Nephron (organoid): ENCODE measurements around the gene LRRC49.

ENCODE experiments used
- H3K27ac Mint-ChIP-seq, 3 experiments: 2 replicates each; pipeline ENCODE4 v1.8.0; 2020; ENCODE audit warnings: mixed read lengths in 3 of 3, mild to moderate bottlenecking in 2 of 3, moderate library complexity in 1 of 3
- H3K27me3 Mint-ChIP-seq: 2 replicates; pipeline ENCODE4 v1.8.0; 2021; ENCODE audit warnings: low read depth, mild to moderate bottlenecking, moderate library complexity, mixed read lengths
- H3K36me3 Mint-ChIP-seq: 2 replicates; pipeline ENCODE4 v1.8.0; 2020; ENCODE audit warnings: low read depth, mixed read lengths
- H3K4me1 Mint-ChIP-seq: 2 replicates; pipeline ENCODE4 v1.8.0; 2020; ENCODE audit warnings: mixed read lengths
- H3K4me3 Mint-ChIP-seq, 3 experiments: 2 replicates each; pipeline ENCODE4 v1.8.0; 2020; ENCODE audit warnings: mild to moderate bottlenecking in 3 of 3, mixed read lengths in 3 of 3, moderate library complexity in 2 of 3
- H3K9me3 Mint-ChIP-seq: 2 replicates; pipeline ENCODE4 v1.8.0; 2020; ENCODE audit warnings: mixed read lengths
- TF ChIP-seq, protein P1 (sequence below), 3 experiments: fragments of 200-600 bp; sonication (generic); IDR thresholded peaks; one replicate each; pipeline ENCODE4 v1.5.0; 2021; ENCODE audit warnings: antibody characterized with exemption in 3 of 3; ENCODE audit not compliant: unreplicated experiment in 3 of 3

The LRRC49 gene

DNA sequence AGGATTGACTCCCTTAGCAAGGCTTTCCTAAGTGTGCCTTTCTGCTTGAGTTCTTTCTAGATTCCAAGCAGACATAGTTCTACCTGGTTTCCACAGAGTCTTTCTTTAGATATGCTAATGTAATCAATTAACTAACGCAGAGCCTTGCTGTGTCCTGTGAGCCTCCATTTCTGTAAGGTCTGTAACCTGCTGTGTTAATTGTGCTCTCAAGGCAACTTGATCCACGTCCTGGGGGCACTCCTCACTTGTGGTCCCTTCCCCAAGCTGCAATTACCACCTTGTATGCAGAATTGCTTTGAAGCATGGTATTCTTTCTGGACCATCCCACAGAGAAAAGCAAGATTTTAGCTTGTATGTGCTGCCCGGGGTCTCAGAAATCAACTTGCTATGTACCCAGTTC, 193.2 kb downstream of the LRRC49 start:
- H3K4me1 Mint-ChIP-seq, result peaks cover 10% of the 10 kb centered on the region
- no peaks in the 10 kb centered on the region for H3K36me3 Mint-ChIP-seq
- no peak overlapping the region for H3K4me3 Mint-ChIP-seq
- H3K27ac Mint-ChIP-seq, result peak overlapping the region in 1 of 3 experiments; percentile 13
- peaks cover 25% of the 10 kb centered on the region for H3K9me3 Mint-ChIP-seq
- TF ChIP-seq, protein P1, sequence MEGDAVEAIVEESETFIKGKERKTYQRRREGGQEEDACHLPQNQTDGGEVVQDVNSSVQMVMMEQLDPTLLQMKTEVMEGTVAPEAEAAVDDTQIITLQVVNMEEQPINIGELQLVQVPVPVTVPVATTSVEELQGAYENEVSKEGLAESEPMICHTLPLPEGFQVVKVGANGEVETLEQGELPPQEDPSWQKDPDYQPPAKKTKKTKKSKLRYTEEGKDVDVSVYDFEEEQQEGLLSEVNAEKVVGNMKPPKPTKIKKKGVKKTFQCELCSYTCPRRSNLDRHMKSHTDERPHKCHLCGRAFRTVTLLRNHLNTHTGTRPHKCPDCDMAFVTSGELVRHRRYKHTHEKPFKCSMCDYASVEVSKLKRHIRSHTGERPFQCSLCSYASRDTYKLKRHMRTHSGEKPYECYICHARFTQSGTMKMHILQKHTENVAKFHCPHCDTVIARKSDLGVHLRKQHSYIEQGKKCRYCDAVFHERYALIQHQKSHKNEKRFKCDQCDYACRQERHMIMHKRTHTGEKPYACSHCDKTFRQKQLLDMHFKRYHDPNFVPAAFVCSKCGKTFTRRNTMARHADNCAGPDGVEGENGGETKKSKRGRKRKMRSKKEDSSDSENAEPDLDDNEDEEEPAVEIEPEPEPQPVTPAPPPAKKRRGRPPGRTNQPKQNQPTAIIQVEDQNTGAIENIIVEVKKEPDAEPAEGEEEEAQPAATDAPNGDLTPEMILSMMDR (IDR thresholded peaks at IDR 0.05; ENCODE audit: unreplicated experiment in 3 of 3), result no peak
- peaks cover 8% of the 10 kb centered on the region for H3K27me3 Mint-ChIP-seq

DNA sequence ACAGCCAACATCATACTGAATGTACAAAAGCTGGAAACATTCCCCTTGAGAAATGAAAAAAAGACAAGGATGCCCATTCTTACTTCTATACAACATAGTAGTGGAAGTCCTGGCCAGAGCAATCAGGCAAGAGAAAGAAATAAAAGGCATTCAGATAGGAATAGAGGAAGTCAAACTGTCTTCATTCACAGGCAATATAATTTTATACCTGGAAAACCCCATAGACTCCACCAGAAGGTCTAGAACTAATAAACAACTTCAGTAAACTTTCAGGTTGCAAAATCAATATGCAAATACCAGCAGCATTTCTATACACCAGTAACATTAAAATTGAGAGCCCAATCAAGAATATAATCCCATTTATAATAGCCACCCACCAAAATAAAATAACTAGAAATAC, 195.5 kb downstream of the LRRC49 start:
- H3K27ac Mint-ChIP-seq, result no peak overlapping the region
- TF ChIP-seq, protein P1 (IDR thresholded peaks at IDR 0.05; ENCODE audit: unreplicated experiment in 3 of 3), result no peak
- peaks cover 25% of the 10 kb centered on the region for H3K9me3 Mint-ChIP-seq

DNA sequence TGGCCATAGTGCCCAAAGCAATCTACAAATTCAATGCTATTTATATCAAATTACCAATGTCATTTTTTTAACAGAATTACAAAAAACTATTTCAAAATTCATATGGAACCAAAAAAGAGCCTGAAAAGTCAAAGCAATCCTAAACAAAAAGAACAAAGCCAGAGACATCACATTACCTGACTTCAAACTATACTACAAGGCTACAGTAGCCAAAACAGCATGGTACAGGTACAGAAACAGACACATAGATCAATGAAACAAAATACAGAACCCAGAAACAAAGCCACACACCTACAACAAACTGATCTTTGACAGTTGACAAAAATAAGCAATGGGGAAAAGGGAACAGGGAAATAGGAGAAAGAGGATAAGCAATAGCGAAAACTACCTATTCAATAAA, 196.1 kb downstream of the LRRC49 start:
- Mint-ChIP-seq H3K4me1 (peaks cover 10% of the 10 kb centered on the region), H3K27me3 (peaks cover 10% of the 10 kb centered on the region), H3K4me3 (no peak overlapping the region), H3K9me3 (peaks cover 25% of the 10 kb centered on the region), H3K36me3 (no peaks in the 10 kb centered on the region), H3K27ac (no peak overlapping the region)
- TF ChIP-seq, protein P1 (IDR thresholded peaks at IDR 0.05; ENCODE audit: unreplicated experiment in 3 of 3), result no peak

More for the DNA sequence above, 195.5 kb downstream of the LRRC49 start:
- Mint-ChIP-seq H3K4me1 (peaks cover 10% of the 10 kb centered on the region), H3K36me3 (no peaks in the 10 kb centered on the region), H3K4me3 (no peak overlapping the region), H3K27me3 (peaks cover 8% of the 10 kb centered on the region)

DNA sequence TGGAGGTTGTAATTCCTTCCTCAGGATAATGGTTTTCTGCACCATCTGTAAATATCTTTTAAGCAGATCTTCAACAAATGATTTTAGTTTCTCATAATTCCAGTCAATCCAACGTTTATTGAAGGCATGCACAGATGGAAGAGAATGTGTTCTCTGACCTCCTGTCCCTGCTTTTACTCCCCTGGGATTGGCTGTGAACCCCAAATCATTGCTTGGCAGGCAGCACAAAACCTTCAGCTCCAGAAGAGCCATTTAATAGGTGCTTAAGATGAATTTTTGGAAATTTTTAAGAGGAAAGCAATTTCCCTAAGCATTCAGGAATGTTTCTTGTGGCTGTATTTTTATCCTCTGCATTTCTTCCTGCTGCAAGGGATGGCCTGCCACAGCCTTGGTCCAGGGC, 197.2 kb downstream of the LRRC49 start:
- Mint-ChIP-seq H3K27ac (no peak overlapping the region), H3K27me3 (peaks cover 8% of the 10 kb centered on the region), H3K4me1 (peaks cover 10% of the 10 kb centered on the region), H3K36me3 (no peaks in the 10 kb centered on the region), H3K4me3 (no peak overlapping the region), H3K9me3 (peaks cover 25% of the 10 kb centered on the region)
- TF ChIP-seq, protein P1 (IDR thresholded peaks at IDR 0.05; ENCODE audit: unreplicated experiment in 3 of 3), result no peak

DNA sequence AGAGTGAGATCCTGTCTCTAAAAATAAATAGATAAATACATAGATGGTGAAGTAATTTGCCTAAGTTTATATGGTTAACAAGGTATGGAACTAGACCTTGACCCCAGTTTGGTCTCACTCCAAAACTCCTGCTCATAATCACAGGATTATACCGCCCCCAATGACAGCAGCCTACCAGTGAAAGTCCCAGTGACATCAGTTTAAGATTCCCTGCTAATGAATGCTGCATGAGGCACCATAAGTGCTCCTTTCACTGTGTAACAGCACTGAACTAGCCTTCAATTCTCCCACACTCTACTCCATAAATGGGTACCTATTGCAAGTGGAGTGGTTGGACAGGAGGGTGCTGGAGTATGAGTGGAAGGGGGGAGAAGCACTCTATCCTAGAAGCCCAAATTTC, 199.0 kb downstream of the LRRC49 start:
- H3K36me3 Mint-ChIP-seq, result no peaks in the 10 kb centered on the region
- H3K4me1 Mint-ChIP-seq, result no peaks in the 10 kb centered on the region
- peaks cover 26% of the 10 kb centered on the region for H3K9me3 Mint-ChIP-seq
- no peak overlapping the region for H3K27ac Mint-ChIP-seq
- H3K27me3 Mint-ChIP-seq, result peaks cover 8% of the 10 kb centered on the region
- H3K4me3 Mint-ChIP-seq, result no peak overlapping the region
- TF ChIP-seq, protein P1 (IDR thresholded peaks at IDR 0.05; ENCODE audit: unreplicated experiment in 3 of 3), result no peak

DNA sequence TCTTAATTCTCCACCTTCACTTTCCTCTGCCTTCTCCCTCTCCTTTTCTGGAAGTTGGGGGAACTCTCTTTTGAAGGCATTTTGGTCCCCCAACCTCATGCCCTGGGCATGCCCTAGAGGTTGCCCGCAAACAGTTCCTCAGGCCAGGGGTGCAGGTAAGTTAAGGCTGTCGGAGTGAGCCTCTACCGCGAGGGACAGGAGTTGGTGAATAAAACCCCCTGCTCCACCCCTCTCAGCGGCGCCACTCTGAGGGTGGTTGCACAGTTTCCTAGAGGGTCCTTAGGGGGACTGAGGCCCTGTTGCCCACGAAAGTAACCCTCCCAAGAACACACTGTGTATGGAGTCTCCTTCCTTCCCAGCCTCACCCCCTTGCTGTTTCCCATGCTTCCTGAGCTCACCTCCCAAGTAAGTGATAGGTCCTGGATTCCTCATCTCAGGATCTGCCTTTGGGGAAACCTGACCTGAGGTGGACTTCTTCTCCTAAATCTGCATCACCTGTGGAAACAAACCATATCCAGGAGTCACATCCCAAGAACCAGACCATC, 199.5 kb downstream of the LRRC49 start:
- no peak overlapping the region for H3K27ac Mint-ChIP-seq
- H3K9me3 Mint-ChIP-seq, result peaks cover 20% of the 10 kb centered on the region
- TF ChIP-seq, protein P1 (IDR thresholded peaks at IDR 0.05; ENCODE audit: unreplicated experiment in 3 of 3), result no peak
- peaks cover 8% of the 10 kb centered on the region for H3K27me3 Mint-ChIP-seq
- no peaks in the 10 kb centered on the region for H3K36me3 Mint-ChIP-seq
- no peaks in the 10 kb centered on the region for H3K4me1 Mint-ChIP-seq
- no peak overlapping the region for H3K4me3 Mint-ChIP-seq
